ENCODE data around the gene CABLES1. TPM values are rescaled to one million over a fixed set of nuclear protein-coding genes. Genes with fewer than 3 reads are reported as not detected.
"Not testable (repeated sequence)": the region's sequence is repeated elsewhere in the genome, so short reads cannot be mapped to it uniquely, and the experiment has no call there.

Gene CABLES1
- total and polyA plus RNA-seq, 7 experiments from 2014 or later: 0.11 to 5.7 (median 0.58) TPM; not detected in 3

GRCh38 chr18:23285581-23285980, 150.3 kb downstream of the CABLES1 start:
- H3K27ac Mint-ChIP-seq; H3K27ac ChIP-seq (ENCODE audit: low read depth, low read length); H3K4me1 ChIP-seq (ENCODE audit: control insufficient read depth in 2 of 2, insufficient read depth in 2 of 2, low read length in 2 of 2); H3K36me3 ChIP-seq (ENCODE audit: control insufficient read depth in 2 of 3, insufficient read depth in 3 of 3, low read length in 3 of 3); intact Hi-C loops (cut with micrococcal nuclease); H3K4me3 ChIP-seq (ENCODE audit: low read length); ATAC-seq; DNase-seq; H3K9me3 ChIP-seq (ENCODE audit: control insufficient read depth in 2 of 3, low read length in 3 of 3); H3K27me3 ChIP-seq (ENCODE audit: control insufficient read depth in 2 of 2, insufficient read depth in 2 of 2, low read length in 2 of 2); H3K27me3 Mint-ChIP-seq; CTCF ChIA-PET; H3K36me3 Mint-ChIP-seq; H3K4me3 Mint-ChIP-seq; H3K9me3 Mint-ChIP-seq; H3K4me1 Mint-ChIP-seq; POLR2A ChIA-PET: not testable (repeated sequence)

GRCh38 chr18:23291456-23292205, 156.3 kb downstream of the CABLES1 start:
- DNase-seq: no peak
- H3K27me3 ChIP-seq (ENCODE audit: control insufficient read depth in 2 of 2, insufficient read depth in 2 of 2, low read length in 2 of 2): no peaks in the 10 kb centered on the region
- no peaks in the 10 kb centered on the region for H3K27me3 Mint-ChIP-seq
- H3K9me3 ChIP-seq (ENCODE audit: control insufficient read depth in 2 of 3, low read length in 3 of 3): no peaks in the 10 kb centered on the region
- no peaks in the 10 kb centered on the region for H3K9me3 Mint-ChIP-seq
- H3K27ac ChIP-seq (ENCODE audit: low read depth, low read length): no peak overlapping the region
- H3K4me3 Mint-ChIP-seq: no peak overlapping the region
- no peaks in the 10 kb centered on the region for H3K36me3 ChIP-seq (ENCODE audit: control insufficient read depth in 2 of 3, insufficient read depth in 3 of 3, low read length in 3 of 3)
- POLR2A ChIA-PET: no interaction called here
- H3K4me3 ChIP-seq (ENCODE audit: low read length): no peak overlapping the region
- ATAC-seq: no peak
- intact Hi-C loops (cut with micrococcal nuclease): no loop called here
- no peaks in the 10 kb centered on the region for H3K4me1 Mint-ChIP-seq
- H3K4me1 ChIP-seq (ENCODE audit: control insufficient read depth in 2 of 2, insufficient read depth in 2 of 2, low read length in 2 of 2): no peaks in the 10 kb centered on the region
- peaks cover 0 to 5% (median 0%) of the 10 kb centered on the region in 5 donors for H3K36me3 Mint-ChIP-seq
- CTCF ChIA-PET: no interaction called here
- H3K27ac Mint-ChIP-seq: no peak overlapping the region

DNA sequence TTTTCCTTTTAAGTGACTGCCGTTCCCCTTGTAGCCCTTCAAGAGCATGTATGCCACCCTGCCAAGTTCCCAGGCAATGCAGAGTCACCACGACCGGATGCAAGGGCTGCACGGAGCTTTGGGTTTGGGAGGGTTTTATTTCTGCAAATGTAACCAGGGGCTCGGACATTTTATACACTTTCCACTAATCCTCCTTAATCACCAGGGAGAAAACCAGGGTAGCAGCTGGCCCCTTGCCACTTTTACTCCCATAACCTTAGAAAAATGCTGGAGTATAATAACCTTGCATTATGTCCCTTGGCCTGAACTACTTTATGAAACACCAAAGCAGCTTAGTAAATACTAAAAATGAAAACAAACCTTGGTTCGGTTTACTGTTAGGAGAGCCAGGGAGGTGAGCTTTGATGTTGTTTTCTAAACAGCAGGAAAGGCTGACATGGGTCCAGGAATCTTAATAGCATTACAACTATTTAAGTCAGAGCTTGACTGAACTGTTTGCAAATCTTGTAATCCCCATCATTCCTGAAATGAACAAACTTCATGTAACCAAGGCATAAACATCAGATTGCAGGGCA, 165.0 kb downstream of the CABLES1 start:
- ATAC-seq (no peak), DNase-seq (no peak)
- H3K27me3 Mint-ChIP-seq: no peaks in the 10 kb centered on the region
- H3K9me3 Mint-ChIP-seq: no peaks in the 10 kb centered on the region
- Histone ChIP-seq H3K27me3 (ENCODE audit: control insufficient read depth in 2 of 2, insufficient read depth in 2 of 2, low read length in 2 of 2) (no peaks in the 10 kb centered on the region), H3K27ac (ENCODE audit: low read depth, low read length) (no peak overlapping the region), H3K4me3 (ENCODE audit: low read length) (no peak overlapping the region), H3K9me3 (ENCODE audit: control insufficient read depth in 2 of 3, low read length in 3 of 3) (no peaks in the 10 kb centered on the region), H3K36me3 (ENCODE audit: control insufficient read depth in 2 of 3, insufficient read depth in 3 of 3, low read length in 3 of 3) (no peaks in the 10 kb centered on the region), H3K4me1 (ENCODE audit: control insufficient read depth in 2 of 2, insufficient read depth in 2 of 2, low read length in 2 of 2) (no peaks in the 10 kb centered on the region)
- intact Hi-C loops (cut with micrococcal nuclease): no loop called here
- peaks cover 0 to 8% (median 2%) of the 10 kb centered on the region in 5 donors for H3K36me3 Mint-ChIP-seq
- ChIA-PET POLR2A (no interaction called here), CTCF (no interaction called here)
- H3K4me3 Mint-ChIP-seq: no peak overlapping the region
- H3K27ac Mint-ChIP-seq: no peak overlapping the region
- H3K4me1 Mint-ChIP-seq: peaks cover 0 to 3% (median 0%) of the 10 kb centered on the region in 7 donors

GRCh38 chr18:23301972-23302371, 166.7 kb downstream of the CABLES1 start:
- no peaks in the 10 kb centered on the region for H3K36me3 ChIP-seq (ENCODE audit: control insufficient read depth in 2 of 3, insufficient read depth in 3 of 3, low read length in 3 of 3)
- no peaks in the 10 kb centered on the region for H3K27me3 ChIP-seq (ENCODE audit: control insufficient read depth in 2 of 2, insufficient read depth in 2 of 2, low read length in 2 of 2)
- ATAC-seq (no peak), DNase-seq (no peak)
- intact Hi-C loops (cut with micrococcal nuclease): no loop called here
- ChIA-PET POLR2A (no interaction called here), CTCF (no interaction called here)
- no peaks in the 10 kb centered on the region for H3K9me3 Mint-ChIP-seq
- H3K4me1 Mint-ChIP-seq: peaks cover 0 to 9% (median 0%) of the 10 kb centered on the region in 7 donors
- no peaks in the 10 kb centered on the region for H3K9me3 ChIP-seq (ENCODE audit: control insufficient read depth in 2 of 3, low read length in 3 of 3)
- H3K4me3 Mint-ChIP-seq: no peak overlapping the region
- no peaks in the 10 kb centered on the region for H3K27me3 Mint-ChIP-seq
- no peak overlapping the region for H3K27ac ChIP-seq (ENCODE audit: low read depth, low read length)
- no peak overlapping the region for H3K4me3 ChIP-seq (ENCODE audit: low read length)
- H3K4me1 ChIP-seq (ENCODE audit: control insufficient read depth in 2 of 2, insufficient read depth in 2 of 2, low read length in 2 of 2): peaks cover 0 to 4% of the 10 kb centered on the region in 2 donors
- H3K27ac Mint-ChIP-seq: no peak overlapping the region
- H3K36me3 Mint-ChIP-seq: peaks cover 0 to 4% (median 0%) of the 10 kb centered on the region in 5 donors

DNA sequence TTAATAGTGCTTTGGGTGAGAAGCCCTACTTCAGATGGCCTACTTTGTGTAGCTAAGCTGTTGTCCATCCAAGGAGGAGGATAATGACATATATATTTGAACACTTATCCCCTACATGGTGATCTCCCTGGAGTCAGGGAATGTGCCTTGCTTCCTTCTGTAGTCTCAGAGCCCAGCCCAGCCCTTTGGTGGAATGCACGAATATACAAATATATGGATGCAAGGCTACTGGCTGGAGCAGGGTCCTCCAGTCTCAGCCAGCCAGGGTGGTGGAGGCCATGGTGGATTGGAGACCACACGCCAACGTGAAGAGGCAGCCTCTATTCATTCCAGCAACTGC, 167.2 kb downstream of the CABLES1 start:
- H3K9me3 Mint-ChIP-seq: no peaks in the 10 kb centered on the region
- ChIA-PET CTCF (no interaction called here), POLR2A (no interaction called here)
- Histone ChIP-seq H3K36me3 (ENCODE audit: control insufficient read depth in 2 of 3, insufficient read depth in 3 of 3, low read length in 3 of 3) (no peaks in the 10 kb centered on the region), H3K27ac (ENCODE audit: low read depth, low read length) (no peak overlapping the region), H3K4me3 (ENCODE audit: low read length) (no peak overlapping the region), H3K27me3 (ENCODE audit: control insufficient read depth in 2 of 2, insufficient read depth in 2 of 2, low read length in 2 of 2) (no peaks in the 10 kb centered on the region), H3K9me3 (ENCODE audit: control insufficient read depth in 2 of 3, low read length in 3 of 3) (no peaks in the 10 kb centered on the region), H3K4me1 (ENCODE audit: control insufficient read depth in 2 of 2, insufficient read depth in 2 of 2, low read length in 2 of 2) (peaks cover 0 to 8% of the 10 kb centered on the region in 2 donors)
- H3K4me1 Mint-ChIP-seq: peaks cover 0 to 14% (median 0%) of the 10 kb centered on the region in 7 donors
- ATAC-seq: no peak
- H3K36me3 Mint-ChIP-seq: peaks cover 0 to 3% (median 0%) of the 10 kb centered on the region in 5 donors
- H3K27ac Mint-ChIP-seq: no peak overlapping the region
- no peaks in the 10 kb centered on the region for H3K27me3 Mint-ChIP-seq
- intact Hi-C loops (cut with micrococcal nuclease): no loop called here
- H3K4me3 Mint-ChIP-seq: no peak overlapping the region
- no peak for DNase-seq

DNA sequence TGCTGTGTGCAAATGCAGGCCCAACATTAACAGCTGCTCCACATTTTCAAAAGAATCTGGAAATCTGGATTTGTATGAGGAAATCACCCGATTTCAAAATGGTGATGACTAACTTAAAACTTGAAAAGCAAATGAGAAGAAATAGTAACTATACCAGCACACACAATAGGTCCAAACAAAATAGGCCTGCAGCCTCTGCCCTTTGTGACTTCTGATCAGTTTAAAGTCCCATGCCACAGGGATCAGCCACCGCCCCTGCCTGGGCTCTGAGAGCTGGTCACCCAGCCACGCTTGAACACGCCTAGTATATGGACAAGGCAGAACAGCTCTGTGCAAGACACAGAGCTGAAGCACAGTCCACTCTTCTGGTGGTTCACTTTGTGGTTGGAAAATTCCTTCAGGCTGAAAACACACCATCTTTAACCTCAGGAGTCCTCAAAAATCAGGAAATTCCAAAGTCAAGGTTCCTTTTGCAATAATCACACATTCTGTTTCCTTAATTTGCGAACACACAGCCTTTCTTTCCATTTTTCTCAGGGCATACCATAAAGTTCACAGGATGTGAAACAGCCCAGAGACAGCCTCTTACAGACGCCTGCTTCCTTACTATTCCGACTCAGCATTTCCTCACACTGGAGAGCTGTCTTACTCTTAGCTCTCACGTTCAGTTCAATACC, 167.7 kb downstream of the CABLES1 start:
- no peaks in the 10 kb centered on the region for H3K9me3 Mint-ChIP-seq
- ATAC-seq (no peak), DNase-seq (no peak)
- Histone ChIP-seq H3K27me3 (ENCODE audit: control insufficient read depth in 2 of 2, insufficient read depth in 2 of 2, low read length in 2 of 2) (no peaks in the 10 kb centered on the region), H3K9me3 (ENCODE audit: control insufficient read depth in 2 of 3, low read length in 3 of 3) (no peaks in the 10 kb centered on the region), H3K27ac (ENCODE audit: low read depth, low read length) (no peak overlapping the region), H3K36me3 (ENCODE audit: control insufficient read depth in 2 of 3, insufficient read depth in 3 of 3, low read length in 3 of 3) (no peaks in the 10 kb centered on the region), H3K4me3 (ENCODE audit: low read length) (no peak overlapping the region), H3K4me1 (ENCODE audit: control insufficient read depth in 2 of 2, insufficient read depth in 2 of 2, low read length in 2 of 2) (peaks cover 0 to 13% of the 10 kb centered on the region in 2 donors)
- POLR2A ChIA-PET: no interaction called here
- H3K4me3 Mint-ChIP-seq: no peak overlapping the region
- H3K4me1 Mint-ChIP-seq: peaks cover 0 to 20% (median 4%) of the 10 kb centered on the region in 7 donors
- no peaks in the 10 kb centered on the region for H3K27me3 Mint-ChIP-seq
- peaks cover 0 to 5% (median 0%) of the 10 kb centered on the region in 5 donors for H3K36me3 Mint-ChIP-seq
- CTCF ChIA-PET: no interaction called here
- H3K27ac Mint-ChIP-seq: no peak overlapping the region
- intact Hi-C loops (cut with micrococcal nuclease): no loop called here
